HCT116 (cell line): Measurements from ENCODE around the gene ABHD14A.

Experiments used
- EZH2phosphoT487 ChIP-seq: fragments of 200-600 bp; IDR thresholded peaks from 2 replicates; pipeline ENCODE4 v1.6.1; 2018; ENCODE audit warnings: antibody characterized with exemption, borderline replicate concordance
- TF ChIP-seq, protein P1 (sequence below), 3 experiments: fragments of 200-600 bp in 1 of 3; sonication (generic) in 1 of 3; IDR thresholded peaks in 2 of 3; conservative IDR thresholded peaks in 1 of 3; 2 replicates each; pipeline ENCODE4 v1.5.1; 2012 to 2017; ENCODE audit warnings: low read depth in 2 of 3, low read length in 2 of 3, antibody characterized with exemption in 1 of 3, borderline replicate concordance in 1 of 3, control low read depth in 1 of 3, mild to moderate bottlenecking in 1 of 3, mixed read lengths in 1 of 3, mixed run types in 1 of 3, moderate library complexity in 1 of 3; ENCODE audit not compliant: insufficient read depth in 1 of 3

DNA sequence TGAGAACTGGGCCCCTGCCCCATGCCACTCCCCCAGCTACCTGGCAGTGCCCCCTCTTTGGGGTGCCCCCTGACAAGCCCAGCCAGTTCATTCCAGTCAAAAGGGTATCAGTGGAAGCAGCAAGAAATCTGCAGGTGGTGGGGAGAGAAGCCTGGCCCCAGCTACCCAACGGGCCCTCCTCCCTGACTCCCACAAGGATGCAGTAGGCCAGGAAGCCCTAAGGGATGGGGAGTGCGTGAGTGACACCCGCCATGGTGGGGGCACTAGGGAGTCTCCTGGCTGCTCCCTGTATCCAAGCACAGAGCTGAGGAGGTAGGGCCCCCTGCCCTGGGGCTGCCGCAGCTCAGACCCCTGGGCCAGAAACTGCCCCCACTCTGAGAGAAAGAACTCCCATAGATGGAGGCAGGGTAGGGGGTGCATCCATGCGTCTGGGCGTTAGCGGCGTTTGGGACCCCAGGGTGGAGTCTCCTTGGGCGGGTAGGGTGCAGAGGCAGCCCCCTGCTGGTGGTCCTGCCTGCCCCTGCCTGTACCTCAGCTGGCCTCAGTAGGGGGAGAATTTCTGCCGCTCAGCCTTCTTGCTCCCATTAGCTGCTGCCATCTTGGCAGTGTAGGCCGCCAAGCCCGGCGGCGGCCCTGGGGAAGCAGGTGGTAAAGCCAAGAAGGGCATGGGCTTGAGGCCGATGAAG is 17.2 kb upstream of the ABHD14A start:
- TF ChIP-seq EZH2phosphoT487, result no peak
- TF ChIP-seq, protein P1, sequence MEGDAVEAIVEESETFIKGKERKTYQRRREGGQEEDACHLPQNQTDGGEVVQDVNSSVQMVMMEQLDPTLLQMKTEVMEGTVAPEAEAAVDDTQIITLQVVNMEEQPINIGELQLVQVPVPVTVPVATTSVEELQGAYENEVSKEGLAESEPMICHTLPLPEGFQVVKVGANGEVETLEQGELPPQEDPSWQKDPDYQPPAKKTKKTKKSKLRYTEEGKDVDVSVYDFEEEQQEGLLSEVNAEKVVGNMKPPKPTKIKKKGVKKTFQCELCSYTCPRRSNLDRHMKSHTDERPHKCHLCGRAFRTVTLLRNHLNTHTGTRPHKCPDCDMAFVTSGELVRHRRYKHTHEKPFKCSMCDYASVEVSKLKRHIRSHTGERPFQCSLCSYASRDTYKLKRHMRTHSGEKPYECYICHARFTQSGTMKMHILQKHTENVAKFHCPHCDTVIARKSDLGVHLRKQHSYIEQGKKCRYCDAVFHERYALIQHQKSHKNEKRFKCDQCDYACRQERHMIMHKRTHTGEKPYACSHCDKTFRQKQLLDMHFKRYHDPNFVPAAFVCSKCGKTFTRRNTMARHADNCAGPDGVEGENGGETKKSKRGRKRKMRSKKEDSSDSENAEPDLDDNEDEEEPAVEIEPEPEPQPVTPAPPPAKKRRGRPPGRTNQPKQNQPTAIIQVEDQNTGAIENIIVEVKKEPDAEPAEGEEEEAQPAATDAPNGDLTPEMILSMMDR (IDR thresholded peaks at IDR 0.05 in 2 of 3, conservative IDR thresholded peaks at IDR 0.05 in 1 of 3; ENCODE audit: borderline replicate concordance in 1 of 3, insufficient read depth in 1 of 3, low read depth in 2 of 3, low read length in 2 of 3), result no peak
